ENCODE measurements around the gene FBLIM1. TPM values are rescaled to one million over a fixed set of nuclear protein-coding genes. Genes with fewer than 3 reads are reported as not detected.

Gene FBLIM1
- total and polyA plus RNA-seq, 11 donors, result 31.6 to 103 (median 69.8) TPM

DNA sequence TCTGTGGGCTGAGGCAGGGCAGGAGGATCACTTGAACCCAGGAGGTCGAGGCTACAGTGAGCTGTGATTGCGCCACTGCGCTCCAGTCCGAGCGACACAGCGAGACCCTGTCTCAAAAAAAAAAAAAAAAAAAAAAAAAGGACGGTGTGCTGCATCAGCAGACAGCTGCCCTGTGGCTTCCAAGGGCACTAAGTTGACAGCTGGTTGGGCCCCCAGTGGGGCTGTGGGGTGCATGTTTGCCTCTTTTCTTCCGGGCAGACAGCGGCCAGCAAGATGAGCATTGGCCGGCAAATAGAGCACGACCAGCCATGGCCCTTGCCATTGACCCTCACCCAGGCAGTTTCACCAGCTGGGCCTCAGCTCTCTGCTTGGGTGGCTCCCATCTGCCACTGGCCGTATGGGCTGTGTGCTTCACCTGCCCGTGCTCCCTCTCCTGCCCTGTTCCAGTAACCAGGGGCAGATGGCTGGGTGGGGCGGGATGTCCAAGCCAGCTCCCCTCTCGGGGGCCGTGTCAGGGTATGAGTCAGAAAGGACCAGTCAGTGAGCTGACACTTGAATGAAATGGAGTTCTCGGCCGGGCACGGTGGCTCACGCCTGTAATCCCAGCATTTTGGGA, 34.9 kb upstream of the FBLIM1 start:
- H3K4me1 ChIP-seq, result peaks cover 0 to 40% (median 5%) of the 10 kb centered on the region in 12 donors
- no peak overlapping the region for H3K4me3 ChIP-seq
- H3K36me3 ChIP-seq, result peaks cover 0 to 100% (median 93%) of the 10 kb centered on the region in 9 donors
- WGBS, 4 donors, result 89 to 94% (median 90%) methylated on average over 20 of the region's 20 CpGs
- no peaks in the 10 kb centered on the region for H3K27me3 ChIP-seq
- no peak overlapping the region for H3K27ac ChIP-seq
- H3K9me3 ChIP-seq, result no peaks in the 10 kb centered on the region
- ATAC-seq, result no peak
- TF ChIP-seq CTCF (IDR thresholded peaks at IDR 0.05), result no peak
- no peak for TF ChIP-seq POLR2A (IDR thresholded peaks at IDR 0.05)
- DNase-seq, result no peak
- intact Hi-C loops (cut with DNase I), result no loop called here

- Histone ChIP-seq H3K4me3 (no peak overlapping the region), H3K36me3 (peaks cover 0 to 99% (median 93%) of the 10 kb centered on the region in 9 donors), H3K27ac (no peak overlapping the region), H3K27me3 (no peaks in the 10 kb centered on the region), H3K9me3 (no peaks in the 10 kb centered on the region), H3K4me1 (peaks cover 0 to 27% (median 5%) of the 10 kb centered on the region in 12 donors)
- TF ChIP-seq POLR2A (IDR thresholded peaks at IDR 0.05), result no peak
- TF ChIP-seq CTCF (IDR thresholded peaks at IDR 0.05), result no peak
- 73 to 84% (median 80%) methylated on average over 11 to 26 of the region's 26 CpGs for whole genome bisulfite sequencing, 4 donors
- intact Hi-C loops (cut with DNase I), result no loop called here
- ATAC-seq (no peak), DNase-seq (peak in 1 of 5 donors; percentile 22)
Measured at GRCh38 chr1:15724949-15725880, 33.4 kb upstream of the FBLIM1 start.

- Histone ChIP-seq H3K36me3 (peaks cover 0 to 99% (median 94%) of the 10 kb centered on the region in 9 donors), H3K27me3 (no peaks in the 10 kb centered on the region), H3K9me3 (no peaks in the 10 kb centered on the region), H3K27ac (no peak overlapping the region), H3K4me1 (peaks cover 0 to 17% (median 1%) of the 10 kb centered on the region in 12 donors), H3K4me3 (no peak overlapping the region)
- DNase-seq (peak in 1 of 5 donors; percentile 27), ATAC-seq (no peak)
- intact Hi-C loops (cut with DNase I), result no loop called here
- no peak for TF ChIP-seq CTCF (IDR thresholded peaks at IDR 0.05)
- TF ChIP-seq POLR2A (IDR thresholded peaks at IDR 0.05), result no peak
- 90 to 95% (median 92%) methylated on average over 5 to 9 of the region's 9 CpGs for WGBS, 4 donors
Measured at GRCh38 chr1:15726508-15726907, 32.1 kb upstream of the FBLIM1 start.

GRCh38 chr1:15727021-15727420, 31.6 kb upstream of the FBLIM1 start:
- H3K36me3 ChIP-seq, result peaks cover 0 to 99% (median 94%) of the 10 kb centered on the region in 9 donors
- WGBS, 4 donors, result 59 to 84% (median 77%) methylated on average over 15 to 21 of the region's 21 CpGs
- no peaks in the 10 kb centered on the region for H3K9me3 ChIP-seq
- no peak overlapping the region for H3K4me3 ChIP-seq
- DNase-seq (peak in 2 of 5 donors; percentile 20 to 25), ATAC-seq (no peak)
- peaks cover 0 to 17% (median 1%) of the 10 kb centered on the region in 12 donors for H3K4me1 ChIP-seq
- intact Hi-C loops (cut with DNase I), result no loop called here
- no peak for TF ChIP-seq POLR2A (IDR thresholded peaks at IDR 0.05)
- TF ChIP-seq CTCF (IDR thresholded peaks at IDR 0.05), result no peak
- H3K27me3 ChIP-seq, result no peaks in the 10 kb centered on the region
- peak overlapping the region in 3 of 12 donors; percentile 7 to 52 (median 43) for H3K27ac ChIP-seq
